AG09309 (cell line): ENCODE measurements around the gene ABCC6.

Experiments used
- DNase-seq: peaks from one replicate; pipeline ENCODE4 v3.0.0-alpha.2; 2010; ENCODE audit warnings: low read depth
- H3K4me3 ChIP-seq: 2 replicates; pipeline ENCODE4 v1.5.1; 2011; ENCODE audit warnings: mild to moderate bottlenecking, low read depth, low read length, moderate library complexity; ENCODE audit not compliant: control insufficient read depth
- TF ChIP-seq, protein P1 (sequence below): IDR thresholded peaks from 2 replicates; pipeline ENCODE4 v1.5.1; 2011; ENCODE audit warnings: mild to moderate bottlenecking, low read depth, low read length, inconsistent platforms; ENCODE audit not compliant: insufficient read depth, control insufficient read depth; ENCODE audit errors: missing control alignments

Gene ABCC6

DNA sequence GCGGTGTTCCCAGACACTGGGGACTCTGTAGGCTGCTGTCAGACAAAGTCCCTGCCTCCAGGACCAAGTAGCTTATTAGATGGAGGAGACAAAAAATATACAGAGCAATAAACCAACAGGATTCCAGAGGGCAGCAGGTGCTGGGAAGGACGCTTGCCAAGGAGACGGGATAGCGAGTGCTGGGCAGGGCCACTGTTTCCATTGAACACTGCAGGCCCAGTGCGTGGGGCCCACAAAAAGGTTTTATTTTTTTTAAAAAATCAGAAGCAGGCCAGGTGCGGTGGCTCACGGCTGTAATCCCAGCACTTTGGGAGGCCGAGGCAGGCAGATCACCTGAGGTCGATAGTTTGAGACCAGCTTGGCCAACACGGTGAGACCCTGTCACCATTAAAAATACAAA is 84.2 kb downstream of the ABCC6 start:
- DNase-seq, result no peak
- H3K4me3 ChIP-seq, result no peak overlapping the region
- TF ChIP-seq, protein P1, sequence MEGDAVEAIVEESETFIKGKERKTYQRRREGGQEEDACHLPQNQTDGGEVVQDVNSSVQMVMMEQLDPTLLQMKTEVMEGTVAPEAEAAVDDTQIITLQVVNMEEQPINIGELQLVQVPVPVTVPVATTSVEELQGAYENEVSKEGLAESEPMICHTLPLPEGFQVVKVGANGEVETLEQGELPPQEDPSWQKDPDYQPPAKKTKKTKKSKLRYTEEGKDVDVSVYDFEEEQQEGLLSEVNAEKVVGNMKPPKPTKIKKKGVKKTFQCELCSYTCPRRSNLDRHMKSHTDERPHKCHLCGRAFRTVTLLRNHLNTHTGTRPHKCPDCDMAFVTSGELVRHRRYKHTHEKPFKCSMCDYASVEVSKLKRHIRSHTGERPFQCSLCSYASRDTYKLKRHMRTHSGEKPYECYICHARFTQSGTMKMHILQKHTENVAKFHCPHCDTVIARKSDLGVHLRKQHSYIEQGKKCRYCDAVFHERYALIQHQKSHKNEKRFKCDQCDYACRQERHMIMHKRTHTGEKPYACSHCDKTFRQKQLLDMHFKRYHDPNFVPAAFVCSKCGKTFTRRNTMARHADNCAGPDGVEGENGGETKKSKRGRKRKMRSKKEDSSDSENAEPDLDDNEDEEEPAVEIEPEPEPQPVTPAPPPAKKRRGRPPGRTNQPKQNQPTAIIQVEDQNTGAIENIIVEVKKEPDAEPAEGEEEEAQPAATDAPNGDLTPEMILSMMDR, result no peak

DNA sequence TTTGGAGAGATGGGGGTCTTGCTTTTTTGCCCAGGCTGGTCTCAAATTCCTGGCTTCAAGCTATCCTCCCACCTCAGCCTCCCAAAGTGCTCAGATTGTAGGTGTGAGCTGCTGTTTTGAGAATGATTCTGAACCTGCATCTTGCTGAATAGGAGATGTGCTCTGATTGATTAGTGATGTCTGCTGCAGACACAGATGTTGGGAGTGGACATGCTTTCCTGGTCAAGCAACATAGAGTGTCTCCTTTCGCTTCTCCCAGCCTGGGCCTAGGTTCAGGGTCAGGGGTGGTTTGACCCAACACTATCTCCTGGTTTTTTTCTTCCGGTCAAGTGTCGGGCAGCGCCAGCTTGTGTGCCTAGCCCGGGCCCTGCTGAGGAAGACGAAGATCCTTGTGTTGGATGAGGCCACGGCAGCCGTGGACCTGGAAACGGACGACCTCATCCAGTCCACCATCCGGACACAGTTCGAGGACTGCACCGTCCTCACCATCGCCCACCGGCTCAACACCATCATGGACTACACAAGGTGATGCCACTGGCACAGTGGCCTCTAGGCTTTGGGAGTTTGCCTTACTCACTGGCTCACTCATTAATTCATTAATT is 85.2 kb downstream of the ABCC6 start:
- H3K4me3 ChIP-seq, result no peak overlapping the region
- TF ChIP-seq, protein P1, result no peak
- DNase-seq, result no peak

DNA sequence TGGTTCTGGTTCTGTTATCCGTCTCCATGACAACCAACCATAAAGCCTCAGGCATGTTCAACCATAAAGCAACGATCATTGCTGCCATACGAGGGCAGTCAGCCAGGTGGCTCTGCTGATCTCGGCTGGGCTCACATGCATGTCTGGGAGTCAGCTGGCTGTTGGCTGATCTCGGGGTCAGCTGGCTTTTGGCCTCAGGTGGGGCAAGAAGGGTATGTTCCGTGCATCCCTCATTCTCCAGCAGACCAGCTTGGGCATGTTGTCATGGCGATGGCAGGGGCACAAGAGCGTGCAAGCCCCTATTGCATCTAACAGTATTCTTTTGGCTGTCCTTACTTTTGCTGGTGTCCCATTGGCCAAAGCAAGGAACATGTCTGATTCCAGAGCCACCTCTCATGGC is 86.2 kb downstream of the ABCC6 start:
- no peak for DNase-seq
- no peak overlapping the region for H3K4me3 ChIP-seq
- TF ChIP-seq, protein P1, result no peak

DNA sequence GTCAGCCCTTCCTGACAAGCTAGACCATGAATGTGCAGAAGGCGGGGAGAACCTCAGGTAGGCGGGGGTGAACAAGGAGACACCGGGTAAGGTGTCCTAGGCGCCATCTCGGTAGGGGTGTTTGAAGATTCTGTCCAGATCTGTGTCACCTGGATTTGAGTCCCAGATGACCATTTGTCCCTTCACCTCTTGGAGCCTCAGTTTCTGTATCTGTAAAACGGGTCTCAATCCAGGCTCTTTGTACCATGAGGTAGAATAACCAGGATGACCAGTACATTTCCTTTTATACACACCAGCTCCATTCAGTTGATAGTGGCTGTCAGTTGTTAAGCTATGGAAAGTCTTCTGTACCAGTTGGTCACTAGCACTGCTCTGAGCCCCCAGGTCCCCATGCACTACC is 86.7 kb downstream of the ABCC6 start:
- H3K4me3 ChIP-seq, result no peak overlapping the region
- no peak for DNase-seq
- TF ChIP-seq, protein P1, result no peak

DNA sequence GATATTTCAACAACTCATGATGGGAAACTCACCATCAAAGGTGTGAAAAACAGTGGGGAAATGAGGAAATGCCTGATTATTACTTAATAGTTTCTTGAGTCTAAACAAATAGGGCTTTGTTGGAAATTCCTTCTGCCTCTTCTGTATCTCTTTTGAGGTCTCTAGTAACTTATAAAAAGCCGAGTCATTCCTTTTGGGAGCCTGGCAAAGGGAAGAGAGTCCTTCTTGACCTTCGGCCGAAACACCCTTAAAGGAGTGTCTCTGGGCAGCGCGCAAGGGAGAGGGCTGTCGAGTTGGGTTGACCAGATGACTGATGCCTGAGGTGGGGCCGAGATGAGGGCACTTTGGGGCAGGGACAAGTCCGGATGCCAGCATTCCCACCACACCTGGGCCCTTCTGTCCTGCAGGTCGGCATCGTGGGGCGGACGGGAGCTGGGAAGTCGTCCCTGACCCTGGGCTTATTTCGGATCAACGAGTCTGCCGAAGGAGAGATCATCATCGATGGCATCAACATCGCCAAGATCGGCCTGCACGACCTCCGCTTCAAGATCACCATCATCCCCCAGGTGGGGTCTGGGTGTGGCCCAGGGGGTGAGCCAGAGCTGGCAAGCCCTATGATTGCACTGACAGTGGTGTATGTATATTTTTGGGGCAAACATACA is 89.2 kb downstream of the ABCC6 start:
- DNase-seq, result no peak
- H3K4me3 ChIP-seq, result no peak overlapping the region
- TF ChIP-seq, protein P1, result no peak

DNA sequence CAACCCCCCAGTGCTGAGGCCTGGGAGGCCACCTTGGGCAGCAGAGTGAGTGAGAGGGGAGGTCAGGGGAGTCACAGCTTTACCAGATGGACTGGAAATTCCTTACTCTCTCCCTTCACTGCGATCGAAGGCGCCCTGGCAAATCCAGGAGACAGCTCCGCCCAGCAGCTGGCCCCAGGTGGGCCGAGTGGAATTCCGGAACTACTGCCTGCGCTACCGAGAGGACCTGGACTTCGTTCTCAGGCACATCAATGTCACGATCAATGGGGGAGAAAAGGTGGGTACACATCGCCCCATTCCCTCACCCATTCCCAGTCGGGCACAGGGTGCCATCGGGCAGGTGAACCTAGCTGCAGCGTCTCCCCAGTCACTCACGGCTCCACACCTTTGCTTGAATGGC is 91.6 kb downstream of the ABCC6 start:
- TF ChIP-seq, protein P1, result no peak
- H3K4me3 ChIP-seq, result no peak overlapping the region
- no peak for DNase-seq
